GM19238 (cell line): ENCODE results near the gene ZNF300.
"Not testable (repeated sequence)": the region's sequence is repeated elsewhere in the genome, so short reads cannot be mapped to it uniquely, and the experiment has no call there.

Experiments used
- DNase-seq: peaks from one replicate; pipeline ENCODE4 v3.0.0; 2011; ENCODE audit warnings: low spot score; ENCODE audit not compliant: insufficient read length

The ZNF300 gene

DNA sequence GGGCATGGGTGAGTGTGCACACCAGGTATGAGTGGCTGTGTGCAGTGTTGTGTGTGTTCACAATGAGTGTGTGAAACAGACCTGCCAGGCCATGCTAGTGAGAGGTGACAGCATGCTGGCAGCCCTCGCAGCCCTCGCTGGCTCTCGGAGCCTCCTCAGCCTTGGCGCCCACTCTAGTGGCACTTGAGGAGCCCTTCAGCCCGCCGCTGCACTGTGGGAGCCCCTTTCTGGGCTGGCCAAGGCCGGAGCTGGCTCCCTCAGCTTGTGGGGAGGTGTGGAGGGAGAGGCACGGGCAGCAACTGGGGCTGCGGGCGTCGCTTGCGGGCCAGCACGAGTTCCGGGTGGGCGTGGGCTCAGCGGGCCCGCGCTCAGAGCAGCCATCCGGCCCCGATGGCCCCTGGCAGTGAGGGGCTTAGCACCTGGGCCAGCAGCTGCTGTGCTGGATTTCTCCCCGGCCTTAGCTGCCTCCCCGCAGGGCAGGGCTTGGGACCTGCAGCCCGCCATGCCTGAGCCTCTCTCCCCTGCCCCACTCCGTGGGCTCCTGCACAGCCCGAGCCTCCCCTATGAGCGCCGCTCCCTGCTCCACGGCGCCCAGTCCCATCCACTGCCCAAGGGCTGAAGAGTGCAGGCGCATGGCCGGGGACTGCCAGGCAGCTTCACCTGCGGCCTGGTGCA lies 59.5 kb downstream of the ZNF300 start:
- DNase-seq: not testable (repeated sequence)
